WERI-Rb-1 (cell line): ENCODE measurements around the gene S100A8.

Experiments used
- DNase-seq: peaks from one replicate; pipeline ENCODE4 v3.0.0-alpha.2; 2020
- H3K27ac ChIP-seq: fragments of 250-450 bp; sonication (Bioruptor Pico); 2 replicates; pipeline ENCODE4 v1.5.1; 2020; ENCODE audit warnings: mild to moderate bottlenecking, moderate library complexity
- H3K27me3 ChIP-seq: fragments of 250-450 bp; sonication (Bioruptor Pico); 2 replicates; pipeline ENCODE4 v1.5.1; 2021; ENCODE audit warnings: mild to moderate bottlenecking, low read depth, moderate library complexity; ENCODE audit not compliant: insufficient read depth, severe bottlenecking
- H3K36me3 ChIP-seq: fragments of 250-450 bp; sonication (Bioruptor Pico); 2 replicates; pipeline ENCODE4 v1.5.1; 2020; ENCODE audit warnings: mild to moderate bottlenecking, moderate library complexity
- H3K4me3 ChIP-seq: 2 replicates; pipeline ENCODE4 v1.5.1; 2011; ENCODE audit warnings: low read depth, mild to moderate bottlenecking, control low read depth, low read length
- H3K9me3 ChIP-seq: fragments of 250-450 bp; sonication (Bioruptor Pico); 2 replicates; pipeline ENCODE4 v1.5.1; 2021; ENCODE audit warnings: mild to moderate bottlenecking, moderate library complexity; ENCODE audit not compliant: severe bottlenecking
- TF ChIP-seq, protein P1 (sequence below): IDR thresholded peaks from 2 replicates; pipeline ENCODE4 v1.5.1; 2011; ENCODE audit warnings: low read depth, mild to moderate bottlenecking, control low read depth, inconsistent platforms, low read length

The S100A8 gene

GRCh38 chr1:153346077-153346723, 44.7 kb downstream of the S100A8 start:
- H3K4me3 ChIP-seq: no peak overlapping the region
- TF ChIP-seq, protein P1, sequence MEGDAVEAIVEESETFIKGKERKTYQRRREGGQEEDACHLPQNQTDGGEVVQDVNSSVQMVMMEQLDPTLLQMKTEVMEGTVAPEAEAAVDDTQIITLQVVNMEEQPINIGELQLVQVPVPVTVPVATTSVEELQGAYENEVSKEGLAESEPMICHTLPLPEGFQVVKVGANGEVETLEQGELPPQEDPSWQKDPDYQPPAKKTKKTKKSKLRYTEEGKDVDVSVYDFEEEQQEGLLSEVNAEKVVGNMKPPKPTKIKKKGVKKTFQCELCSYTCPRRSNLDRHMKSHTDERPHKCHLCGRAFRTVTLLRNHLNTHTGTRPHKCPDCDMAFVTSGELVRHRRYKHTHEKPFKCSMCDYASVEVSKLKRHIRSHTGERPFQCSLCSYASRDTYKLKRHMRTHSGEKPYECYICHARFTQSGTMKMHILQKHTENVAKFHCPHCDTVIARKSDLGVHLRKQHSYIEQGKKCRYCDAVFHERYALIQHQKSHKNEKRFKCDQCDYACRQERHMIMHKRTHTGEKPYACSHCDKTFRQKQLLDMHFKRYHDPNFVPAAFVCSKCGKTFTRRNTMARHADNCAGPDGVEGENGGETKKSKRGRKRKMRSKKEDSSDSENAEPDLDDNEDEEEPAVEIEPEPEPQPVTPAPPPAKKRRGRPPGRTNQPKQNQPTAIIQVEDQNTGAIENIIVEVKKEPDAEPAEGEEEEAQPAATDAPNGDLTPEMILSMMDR: no peak
- peak; percentile 7 for DNase-seq

DNA sequence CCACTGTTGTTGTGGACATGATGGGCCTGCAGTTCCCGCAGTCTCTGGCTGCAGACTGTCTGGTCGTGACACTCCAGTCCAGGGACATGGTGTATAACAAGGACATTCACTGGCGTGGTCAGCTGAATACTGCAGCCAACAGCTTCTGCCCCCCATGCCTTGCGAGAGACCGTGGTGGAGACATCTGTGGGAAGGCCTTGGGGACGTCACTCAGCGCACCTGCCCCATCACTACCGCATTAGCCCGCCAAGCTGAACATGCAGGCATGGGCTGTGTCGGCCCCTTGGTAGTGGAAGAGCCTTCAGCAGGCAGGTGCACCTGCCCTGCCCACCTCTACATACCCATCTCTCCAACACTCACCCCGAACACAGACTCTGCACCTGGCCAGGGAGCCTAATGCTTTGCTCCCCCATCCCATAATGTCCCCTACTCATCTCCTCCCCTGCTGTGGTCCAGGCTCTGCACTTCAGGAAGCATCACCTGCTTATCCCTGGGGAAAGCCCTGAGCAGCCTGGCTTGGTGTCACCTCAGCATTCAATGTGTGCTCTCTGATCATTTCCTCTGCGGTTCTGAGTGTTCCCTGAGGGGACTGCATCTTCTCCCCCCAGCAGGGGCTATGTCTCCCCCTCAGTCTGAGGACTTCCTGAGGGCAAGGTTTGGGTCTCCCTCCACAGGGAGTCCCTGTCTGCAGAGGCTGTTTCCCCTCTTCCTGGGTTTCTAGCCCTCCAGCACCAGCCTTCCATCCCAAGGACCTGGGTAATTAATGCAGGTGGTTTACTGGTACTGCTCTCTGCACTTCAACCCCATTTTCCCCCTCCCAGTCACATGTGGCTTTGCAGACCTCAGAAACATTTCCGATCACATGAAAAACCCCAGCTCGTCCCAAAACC, 45.4 kb downstream of the S100A8 start:
- DNase-seq: peak; percentile 13
- Histone ChIP-seq H3K9me3 (peaks cover 7% of the 10 kb centered on the region), H3K4me3 (no peak overlapping the region), H3K27me3 (peaks cover 93% of the 10 kb centered on the region), H3K36me3 (no peaks in the 10 kb centered on the region), H3K27ac (no peak overlapping the region)
- TF ChIP-seq, protein P1: no peak

More at GRCh38 chr1:153346077-153346723, 44.7 kb downstream of the S100A8 start:
- Histone ChIP-seq H3K27me3 (peaks cover 94% of the 10 kb centered on the region), H3K27ac (no peak overlapping the region), H3K36me3 (no peaks in the 10 kb centered on the region), H3K9me3 (peaks cover 7% of the 10 kb centered on the region)

DNA sequence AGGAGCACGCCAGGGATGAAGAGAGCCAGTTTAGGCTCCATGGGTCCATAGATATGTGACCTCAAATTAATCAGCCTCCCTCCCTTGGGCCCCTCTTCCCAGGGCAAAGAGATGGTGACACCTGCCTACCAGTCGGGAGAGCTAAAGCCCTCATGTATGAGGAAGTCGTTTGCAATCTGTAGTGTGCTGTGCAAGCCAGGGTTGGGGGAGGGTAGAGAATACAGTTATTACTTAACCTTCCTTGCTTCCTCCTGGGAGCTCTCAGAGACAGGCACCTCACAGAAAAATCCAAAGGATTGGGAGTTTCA, 46.2 kb downstream of the S100A8 start:
- no peaks in the 10 kb centered on the region for H3K36me3 ChIP-seq
- TF ChIP-seq, protein P1: no peak
- no peak overlapping the region for H3K4me3 ChIP-seq
- peak; percentile 14 for DNase-seq
- no peak overlapping the region for H3K27ac ChIP-seq
- H3K27me3 ChIP-seq: peaks cover 92% of the 10 kb centered on the region
- H3K9me3 ChIP-seq: peaks cover 11% of the 10 kb centered on the region

DNA sequence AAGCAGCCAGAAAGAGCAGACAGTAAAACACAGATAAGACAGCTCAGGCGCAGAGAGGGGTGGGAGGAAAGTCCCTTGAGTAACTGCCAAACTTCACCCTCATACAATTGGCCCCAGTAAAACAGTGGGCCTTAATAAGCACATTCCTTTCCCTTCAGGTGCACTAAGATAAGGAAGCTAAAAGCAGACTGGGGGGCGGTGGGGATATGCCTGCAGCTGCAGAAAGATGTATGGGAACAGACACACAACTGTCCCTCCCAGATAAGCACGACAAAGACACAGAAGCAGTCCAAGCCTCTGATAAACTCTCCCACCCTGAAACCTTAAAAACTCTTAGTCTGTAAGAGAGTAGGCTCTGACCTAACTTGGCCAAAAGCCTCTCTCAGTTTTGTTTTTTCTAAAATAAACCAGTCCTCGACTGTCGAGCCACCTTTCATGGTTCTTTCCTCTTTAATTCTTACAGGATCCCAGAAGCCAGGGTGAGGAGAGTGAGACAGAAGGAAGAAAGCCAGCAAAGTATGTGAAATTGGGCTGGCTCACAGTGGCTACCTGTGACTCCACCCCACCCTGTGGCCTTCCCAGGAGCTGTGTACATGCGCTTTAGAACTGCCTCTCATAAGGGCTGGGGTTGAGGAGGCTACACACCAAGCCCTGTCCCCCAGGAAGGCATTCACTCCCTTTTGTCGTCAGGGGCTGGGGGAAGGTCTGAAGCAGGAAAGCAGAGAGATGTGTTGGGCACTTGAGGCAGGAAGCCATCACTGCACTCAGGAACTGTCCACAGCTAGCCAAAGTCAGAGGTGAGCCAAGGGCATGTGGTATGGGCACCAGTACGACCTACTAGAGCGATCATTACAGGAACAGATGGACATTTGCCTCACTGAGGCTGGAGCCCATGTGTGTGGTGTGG, 46.8 kb downstream of the S100A8 start:
- Histone ChIP-seq H3K27me3 (peaks cover 92% of the 10 kb centered on the region), H3K36me3 (no peaks in the 10 kb centered on the region), H3K4me3 (no peak overlapping the region), H3K9me3 (peaks cover 11% of the 10 kb centered on the region), H3K27ac (no peak overlapping the region)
- TF ChIP-seq, protein P1: no peak
- peak; percentile 12 for DNase-seq

- H3K36me3 ChIP-seq: no peaks in the 10 kb centered on the region
- peaks cover 94% of the 10 kb centered on the region for H3K27me3 ChIP-seq
- H3K27ac ChIP-seq: no peak overlapping the region
- H3K4me3 ChIP-seq: no peak overlapping the region
- DNase-seq: no peak
- peaks cover 15% of the 10 kb centered on the region for H3K9me3 ChIP-seq
- TF ChIP-seq, protein P1: no peak
These were observed 47.7 kb downstream of the S100A8 start for GRCh38 chr1:153343040-153343681.
